Measurements from ENCODE around the gene CISD2.
"Not testable (repeated sequence)": the region's sequence is repeated elsewhere in the genome, so short reads cannot be mapped to it uniquely, and the experiment has no call there.

Gene CISD2

GRCh38 chr4:102901804-102902203, 33.0 kb downstream of the CISD2 start:
- no peak for FAIRE-seq
- no peak for TF ChIP-seq POLR2AphosphoS5 (IDR thresholded peaks at IDR 0.05; ENCODE audit: low read depth, low read length)
- TF ChIP-seq SPI1 (IDR thresholded peaks at IDR 0.05; ENCODE audit: low read depth, low read length): no peak
- no peak for TF ChIP-seq TAF1 (IDR thresholded peaks at IDR 0.05; ENCODE audit: low read depth, low read length)
- TF ChIP-seq POLR2A (IDR thresholded peaks at IDR 0.05; ENCODE audit: low read depth, low read length): no peak
- no peak for TF ChIP-seq PAX5 (IDR thresholded peaks at IDR 0.05; ENCODE audit: insufficient read depth, low read length, severe bottlenecking)
- TF ChIP-seq POU2F2 (IDR thresholded peaks at IDR 0.05; ENCODE audit: low read depth, low read length): no peak
- DNase-seq (ENCODE audit: insufficient read length, low spot score): no peak

GRCh38 chr4:102918859-102919258, 50.1 kb downstream of the CISD2 start:
- TF ChIP-seq POLR2AphosphoS5 (IDR thresholded peaks at IDR 0.05; ENCODE audit: low read depth, low read length) (no peak), TAF1 (IDR thresholded peaks at IDR 0.05; ENCODE audit: low read depth, low read length) (no peak), PAX5 (IDR thresholded peaks at IDR 0.05; ENCODE audit: insufficient read depth, low read length, severe bottlenecking) (no peak), POLR2A (IDR thresholded peaks at IDR 0.05; ENCODE audit: low read depth, low read length) (no peak), POU2F2 (IDR thresholded peaks at IDR 0.05; ENCODE audit: low read depth, low read length) (no peak), SPI1 (IDR thresholded peaks at IDR 0.05; ENCODE audit: low read depth, low read length) (no peak)
- FAIRE-seq (no peak), DNase-seq (ENCODE audit: insufficient read length, low spot score) (no peak)

- not testable (repeated sequence) for FAIRE-seq; DNase-seq (ENCODE audit: insufficient read length, low spot score)
Observed at GRCh38 chr4:102919697-102920096, 50.9 kb downstream of the CISD2 start.

- no peak for DNase-seq (ENCODE audit: insufficient read length, low spot score)
- no peak for FAIRE-seq
- TF ChIP-seq POLR2A (IDR thresholded peaks at IDR 0.05; ENCODE audit: low read depth, low read length) (no peak), POU2F2 (IDR thresholded peaks at IDR 0.05; ENCODE audit: low read depth, low read length) (no peak), POLR2AphosphoS5 (IDR thresholded peaks at IDR 0.05; ENCODE audit: low read depth, low read length) (no peak), TAF1 (IDR thresholded peaks at IDR 0.05; ENCODE audit: low read depth, low read length) (no peak), PAX5 (IDR thresholded peaks at IDR 0.05; ENCODE audit: insufficient read depth, low read length, severe bottlenecking) (no peak)
Observed at GRCh38 chr4:102935716-102936115, 66.9 kb downstream of the CISD2 start.

DNA sequence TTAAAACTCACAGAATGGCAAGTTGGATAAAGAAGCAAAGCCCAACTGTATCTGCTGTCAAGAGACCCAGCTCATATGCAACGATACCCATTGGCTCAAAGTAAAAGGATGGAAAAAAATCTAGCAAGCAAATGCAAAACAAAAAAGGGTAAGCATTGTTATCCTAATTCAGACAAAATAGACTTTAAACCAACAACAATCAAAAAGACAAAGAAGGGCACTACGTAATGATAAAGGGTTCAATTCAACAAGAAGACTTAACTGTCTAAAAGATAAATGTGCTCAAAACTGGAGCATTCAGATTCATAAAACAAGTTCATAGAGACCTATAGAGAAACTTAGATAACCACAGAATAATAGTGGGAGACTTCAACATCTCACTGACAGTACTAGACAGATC, 69.3 kb downstream of the CISD2 start:
- DNase-seq (ENCODE audit: insufficient read length, low spot score); FAIRE-seq: not testable (repeated sequence)

All from GM12891 (cell line).